H9 (cell line): ENCODE results near the gene TFEB. TPM values are rescaled to one million over a fixed set of nuclear protein-coding genes. Genes with fewer than 3 reads are reported as not detected.

Experiments
- DNase-seq: peaks from one replicate; pipeline ENCODE4 v3.0.0-alpha.2; 2017
- H2AFZ ChIP-seq: one replicate; pipeline ENCODE4 v1.6.1; 2013; ENCODE audit warnings: mild to moderate bottlenecking, low read length, control low read depth, moderate library complexity
- H2AK5ac ChIP-seq: 2 replicates; pipeline ENCODE4 v1.6.1; 2013; ENCODE audit warnings: low read length, control low read depth, mixed read lengths; ENCODE audit not compliant: insufficient read length
- H2BK120ac ChIP-seq: one replicate; pipeline ENCODE4 v1.6.1; 2013; ENCODE audit warnings: low read depth, mild to moderate bottlenecking, low read length, control low read depth, inconsistent platforms; ENCODE audit not compliant: poor library complexity, severe bottlenecking
- H2BK12ac ChIP-seq: 2 replicates; pipeline ENCODE4 v1.6.1; 2013; ENCODE audit warnings: low read length, control low read depth, mixed read lengths, low read depth; ENCODE audit not compliant: insufficient read length
- H2BK15ac ChIP-seq: 2 replicates; pipeline ENCODE4 v1.6.1; 2013; ENCODE audit warnings: low read depth, low read length, control low read depth
- H2BK20ac ChIP-seq: one replicate; pipeline ENCODE4 v1.6.1; 2013; ENCODE audit warnings: low read depth, mild to moderate bottlenecking, low read length, control low read depth, inconsistent platforms; ENCODE audit not compliant: poor library complexity, severe bottlenecking
- H2BK5ac ChIP-seq: 2 replicates; pipeline ENCODE4 v1.6.1; 2013; ENCODE audit warnings: low read length, control low read depth, mixed read lengths; ENCODE audit not compliant: insufficient read length
- H3K14ac ChIP-seq: 2 replicates; pipeline ENCODE4 v1.6.1; 2013; ENCODE audit warnings: low read length, control low read depth; ENCODE audit not compliant: insufficient read depth
- H3K18ac ChIP-seq: 2 replicates; pipeline ENCODE4 v1.6.1; 2013; ENCODE audit warnings: low read depth, mild to moderate bottlenecking, mixed read lengths, low read length, control low read depth; ENCODE audit not compliant: insufficient read length
- H3K23ac ChIP-seq: 2 replicates; pipeline ENCODE4 v1.6.1; 2013; ENCODE audit warnings: low read length, control low read depth, mixed read lengths, low read depth; ENCODE audit not compliant: insufficient read length
- H3K23me2 ChIP-seq: 2 replicates; pipeline ENCODE4 v1.6.1; 2013; ENCODE audit warnings: low read depth, mild to moderate bottlenecking, mixed read lengths, low read length, control low read depth; ENCODE audit not compliant: insufficient read length, poor library complexity, severe bottlenecking
- H3K27ac ChIP-seq: 2 replicates; pipeline ENCODE4 v1.5.1; 2013; ENCODE audit warnings: low read length, control low read depth, mixed read lengths, low read depth; ENCODE audit not compliant: insufficient read length
- H3K27me3 ChIP-seq: 2 replicates; pipeline ENCODE4 v1.6.1; 2013; ENCODE audit warnings: low read length, control low read depth, inconsistent platforms; ENCODE audit not compliant: insufficient read depth
- H3K4ac ChIP-seq: 2 replicates; pipeline ENCODE4 v1.6.1; 2013; ENCODE audit warnings: low read depth, mild to moderate bottlenecking, control low read depth, inconsistent platforms, low read length, moderate library complexity
- H3K4me1 ChIP-seq: 2 replicates; pipeline ENCODE4 v1.6.1; 2013; ENCODE audit warnings: low read length, control low read depth, inconsistent platforms; ENCODE audit not compliant: insufficient read depth
- H3K4me2 ChIP-seq: 2 replicates; pipeline ENCODE4 v1.6.1; 2013; ENCODE audit warnings: low read length, control low read depth, mixed read lengths; ENCODE audit not compliant: insufficient read length, insufficient read depth
- H3K56ac ChIP-seq: 2 replicates; pipeline ENCODE4 v1.6.1; 2013; ENCODE audit warnings: low read depth, mild to moderate bottlenecking, mixed read lengths, low read length, control low read depth; ENCODE audit not compliant: insufficient read length
- H3K79me1 ChIP-seq: 2 replicates; pipeline ENCODE4 v1.6.1; 2013; ENCODE audit warnings: low read depth, mild to moderate bottlenecking, moderate library complexity, low read length, control low read depth, inconsistent platforms; ENCODE audit not compliant: insufficient read depth, poor library complexity, severe bottlenecking
- H3K79me2 ChIP-seq: 2 replicates; pipeline ENCODE4 v1.6.1; 2013; ENCODE audit warnings: low read length, control low read depth, inconsistent platforms; ENCODE audit not compliant: insufficient read depth
- H3K9ac ChIP-seq: 2 replicates; pipeline ENCODE4 v1.6.1; 2013; ENCODE audit warnings: low read length, control low read depth, mixed read lengths; ENCODE audit not compliant: insufficient read length; ENCODE audit errors: extremely low read depth
- H3K9me3 ChIP-seq: one replicate; pipeline ENCODE4 v1.6.1; 2013; ENCODE audit warnings: low read depth, low read length, inconsistent platforms; ENCODE audit not compliant: control insufficient read depth
- H3T11ph ChIP-seq: one replicate; pipeline ENCODE4 v1.6.1; 2013; ENCODE audit warnings: mild to moderate bottlenecking, low read length, control low read depth, inconsistent platforms
- H4K20me1 ChIP-seq: one replicate; pipeline ENCODE4 v1.6.1; 2013; ENCODE audit not compliant: control insufficient read depth, insufficient read length, insufficient read depth
- H4K5ac ChIP-seq: 2 replicates; pipeline ENCODE4 v1.6.1; 2013; ENCODE audit warnings: low read depth, mild to moderate bottlenecking, mixed read lengths, low read length, control low read depth; ENCODE audit not compliant: insufficient read length
- H4K8ac ChIP-seq: replicated peaks from 2 replicates; pipeline ENCODE4 v1.6.1; 2013; ENCODE audit warnings: low read length, control low read depth, mixed read lengths, low read depth; ENCODE audit not compliant: insufficient read length
- H4K91ac ChIP-seq: 2 replicates; pipeline ENCODE4 v1.6.1; 2013; ENCODE audit warnings: low read depth, mild to moderate bottlenecking, moderate library complexity, mixed read lengths, low read length, control low read depth; ENCODE audit not compliant: insufficient read length
- H3K27ac Mint-ChIP-seq, 3 experiments: 2 replicates in 2 of 3; 3 replicates in 1 of 3; pipeline ENCODE4 v1.8.0; 2020 to 2021; ENCODE audit warnings: mixed read lengths in 3 of 3, mild to moderate bottlenecking in 1 of 3, moderate library complexity in 1 of 3
- H3K27me3 Mint-ChIP-seq: 2 replicates; pipeline ENCODE4 v1.8.0; 2021; ENCODE audit warnings: low read depth, mild to moderate bottlenecking, moderate library complexity, mixed read lengths
- H3K36me3 Mint-ChIP-seq, 3 experiments: 2 replicates in 2 of 3; 3 replicates in 1 of 3; pipeline ENCODE4 v1.8.0; 2020 to 2021; ENCODE audit warnings: low read depth in 3 of 3, mixed read lengths in 3 of 3; ENCODE audit not compliant: insufficient read depth in 1 of 3
- H3K4me1 Mint-ChIP-seq, 2 experiments: 2 replicates each; pipeline ENCODE4 v1.8.0; 2020; ENCODE audit warnings: mixed read lengths in 2 of 2
- H3K4me3 Mint-ChIP-seq, 2 experiments: 2 replicates in 1 of 2; 3 replicates in 1 of 2; pipeline ENCODE4 v1.8.0; 2020 to 2021; ENCODE audit warnings: mild to moderate bottlenecking in 2 of 2, mixed read lengths in 2 of 2, moderate library complexity in 1 of 2
- H3K9me3 Mint-ChIP-seq, 2 experiments: 2 replicates in 1 of 2; 3 replicates in 1 of 2; pipeline ENCODE4 v1.8.0; 2020; ENCODE audit warnings: mild to moderate bottlenecking in 2 of 2, mixed read lengths in 2 of 2, moderate library complexity in 1 of 2
- CTCF ChIP-seq: fragments of 200-600 bp; sonication (generic); conservative IDR thresholded peaks from 3 replicates; pipeline ENCODE4 v1.8.0; 2021; ENCODE audit warnings: antibody characterized with exemption, mild to moderate bottlenecking
- WGBS: extraction: QIAGEN DNeasy Blood & Tissue Kit; methylation state at CpG from one replicate; pipeline ENCODE4 v1.1.7; 2013; ENCODE audit warnings: missing lambda C conversion rate, low lambda C conversion rate, mixed read lengths; ENCODE audit not compliant: insufficient read length; ENCODE audit errors: extremely low coverage; 5-methylcytosine and 5-hydroxymethylcytosine counted together
- total RNA-seq: library from RNA; stranded (reverse); gene quantifications from 2 replicates; pipeline ENCODE4 v1.2.1, GENCODE V29; 2021

TFEB gene
- total RNA-seq, 1 experiment from 2014 or later: 1.2 TPM

- no peak overlapping the region for H3K18ac ChIP-seq
- no peak overlapping the region for H4K8ac ChIP-seq
- no peaks in the 10 kb centered on the region for H3K27me3 ChIP-seq
- H3K56ac ChIP-seq: no peak overlapping the region
- no peak overlapping the region for H3K4ac ChIP-seq
- no peak overlapping the region for H3K9ac ChIP-seq
- no peaks in the 10 kb centered on the region for H3K9me3 ChIP-seq
- Mint-ChIP-seq H3K4me3 (no peak overlapping the region), H3K27ac (no peak overlapping the region), H3K4me1 (peaks cover 19 to 46% of the 10 kb centered on the region in 2 experiments), H3K27me3 (peaks cover 9% of the 10 kb centered on the region), H3K9me3 (no peaks in the 10 kb centered on the region), H3K36me3 (no peaks in the 10 kb centered on the region)
- no peak overlapping the region for H3K27ac ChIP-seq
- no peaks in the 10 kb centered on the region for H4K20me1 ChIP-seq
- H2BK20ac ChIP-seq: no peak overlapping the region
- H3K4me1 ChIP-seq: no peaks in the 10 kb centered on the region
- TF ChIP-seq CTCF: no peak
- no peak overlapping the region for H2BK15ac ChIP-seq
- H3K23ac ChIP-seq: no peak overlapping the region
- WGBS: no CpG with 5 or more reads among the region's 8 CpGs
- H3T11ph ChIP-seq: no peak overlapping the region
- H2BK120ac ChIP-seq: no peak overlapping the region
- H3K14ac ChIP-seq: no peak overlapping the region
- H2BK5ac ChIP-seq: no peak overlapping the region
- H3K79me1 ChIP-seq: no peaks in the 10 kb centered on the region
- no peaks in the 10 kb centered on the region for H3K79me2 ChIP-seq
- H2AK5ac ChIP-seq: no peak overlapping the region
- H3K23me2 ChIP-seq: no peaks in the 10 kb centered on the region
- H4K5ac ChIP-seq: no peak overlapping the region
- H2BK12ac ChIP-seq: no peak overlapping the region
- no peak overlapping the region for H2AFZ ChIP-seq
- H3K4me2 ChIP-seq: no peak overlapping the region
- no peak for DNase-seq
- no peak overlapping the region for H4K91ac ChIP-seq
Measured at GRCh38 chr6:41678511-41679084, 56.8 kb downstream of the TFEB start.
